Muscle of leg (tissue), 11 donors: ENCODE measurements around the gene TMEM164. TPM values are rescaled to one million over a fixed set of nuclear protein-coding genes. Genes with fewer than 3 reads are reported as not detected.
"Not testable (repeated sequence)": the region's sequence is repeated elsewhere in the genome, so short reads cannot be mapped to it uniquely, and the experiment has no call there.

ENCODE experiments used
- DNase-seq: peaks from one replicate; pipeline ENCODE4 v3.0.0; 2013
- H3K27ac ChIP-seq: one replicate; pipeline ENCODE4 v1.5.1; 2013; ENCODE audit warnings: mild to moderate bottlenecking, low read length, control low read depth
- H3K27me3 ChIP-seq: one replicate; pipeline ENCODE4 v1.6.1; 2013; ENCODE audit warnings: low read length; ENCODE audit not compliant: control insufficient read depth, insufficient read depth
- H3K36me3 ChIP-seq: one replicate; pipeline ENCODE4 v1.6.1; 2013; ENCODE audit warnings: low read length; ENCODE audit not compliant: control insufficient read depth, insufficient read depth
- H3K4me1 ChIP-seq: one replicate; pipeline ENCODE4 v1.6.1; 2013; ENCODE audit warnings: low read length; ENCODE audit not compliant: control insufficient read depth, insufficient read depth
- H3K4me3 ChIP-seq: one replicate; pipeline ENCODE4 v1.5.1; 2013; ENCODE audit warnings: low read length, control low read depth
- H3K9me3 ChIP-seq: replicated peaks from 2 replicates; pipeline ENCODE4 v1.6.1; 2013; ENCODE audit warnings: low read depth, low read length; ENCODE audit not compliant: control insufficient read depth
- WGBS: methylation state at CpG from one replicate; pipeline ENCODE4 v1.1.5; 2013; ENCODE audit warnings: missing lambda C conversion rate; ENCODE audit not compliant: insufficient coverage; 5-methylcytosine and 5-hydroxymethylcytosine counted together
- polyA plus RNA-seq, 8 donors: library from polyadenylated mRNA; unstranded; fragments of 120-200 nt; gene quantifications; one replicate each; pipeline versions ENCODE4 v1.2.1 to v1.2.3, GENCODE V29; 2013; ENCODE audit warnings: inconsistent platforms in 1 of 8, low replicate concordance in 1 of 8; ENCODE audit not compliant: insufficient read length in 8 of 8, insufficient read depth in 1 of 8
- total RNA-seq: library from RNA; stranded (reverse); fragments of 120-200 nt; gene quantifications from one replicate; pipeline ENCODE4 v1.2.4, GENCODE V29; 2013

TMEM164 gene
- total and polyA plus RNA-seq, 9 donors, result 17.9 to 33.5 (median 26.3) TPM

DNA sequence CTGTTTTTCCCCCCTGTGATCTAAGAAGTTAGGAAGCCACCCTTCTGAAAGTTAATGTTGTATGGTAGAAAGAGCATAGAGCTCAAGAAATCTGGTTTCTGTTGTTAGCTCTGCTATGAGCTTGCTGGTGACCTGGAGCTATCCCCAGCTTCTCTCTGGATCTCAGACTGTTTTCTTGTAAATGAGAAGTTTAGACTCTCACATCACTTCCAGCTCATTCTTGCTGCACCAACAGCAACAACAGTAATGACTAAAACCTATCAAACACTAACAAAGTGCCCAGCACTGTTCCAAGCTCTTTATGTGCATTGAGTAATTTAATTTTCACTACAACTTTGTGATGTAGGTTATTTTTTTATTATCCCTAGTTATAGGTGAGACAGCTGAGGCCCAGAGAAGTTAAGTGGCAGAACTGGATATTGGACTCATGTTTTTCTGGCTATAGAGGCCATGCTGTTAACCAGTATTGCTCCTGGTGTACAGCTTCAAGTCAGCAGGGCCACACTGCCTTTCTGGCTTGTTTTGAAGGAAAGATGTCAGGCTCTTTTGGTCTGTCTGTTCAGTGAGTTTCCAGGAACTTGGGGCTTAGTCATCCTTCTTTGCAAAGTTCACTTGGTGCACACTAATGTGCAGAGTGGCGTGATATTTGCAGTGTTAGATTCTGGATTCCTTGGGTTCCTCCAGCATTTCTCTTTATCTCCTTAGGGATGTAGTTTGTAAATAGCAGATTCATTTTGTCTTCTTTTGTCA lies 27.8 kb upstream of the TMEM164 start:
- WGBS, result no CpG with 5 or more reads among the region's 1 CpG
- no peak overlapping the region for H3K4me3 ChIP-seq
- H3K27ac ChIP-seq, result no peak overlapping the region
- no peaks in the 10 kb centered on the region for H3K4me1 ChIP-seq
- no peaks in the 10 kb centered on the region for H3K9me3 ChIP-seq
- DNase-seq, result no peak
- H3K27me3 ChIP-seq, result peaks cover 15% of the 10 kb centered on the region
- no peaks in the 10 kb centered on the region for H3K36me3 ChIP-seq

DNA sequence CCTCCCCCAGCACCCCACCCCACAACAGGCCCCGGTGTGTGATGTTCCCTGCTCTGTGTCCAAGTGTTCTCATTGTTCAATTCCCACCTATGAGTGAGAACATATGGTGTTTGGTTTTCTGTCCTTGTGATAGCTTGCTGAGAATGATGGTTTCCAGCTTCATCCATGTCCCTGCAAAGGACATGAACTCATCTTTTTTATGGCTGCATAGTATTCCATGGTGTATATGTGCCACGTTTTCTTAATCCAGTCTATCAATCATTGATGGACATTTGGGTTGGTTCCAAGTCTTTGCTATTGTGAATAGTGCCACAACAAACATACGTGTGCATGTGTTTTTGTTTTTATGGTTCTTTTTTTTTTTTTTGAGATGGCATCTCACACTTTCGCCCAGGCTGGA lies 17.7 kb upstream of the TMEM164 start:
- H3K27me3 ChIP-seq, result peaks cover 13% of the 10 kb centered on the region

DNA sequence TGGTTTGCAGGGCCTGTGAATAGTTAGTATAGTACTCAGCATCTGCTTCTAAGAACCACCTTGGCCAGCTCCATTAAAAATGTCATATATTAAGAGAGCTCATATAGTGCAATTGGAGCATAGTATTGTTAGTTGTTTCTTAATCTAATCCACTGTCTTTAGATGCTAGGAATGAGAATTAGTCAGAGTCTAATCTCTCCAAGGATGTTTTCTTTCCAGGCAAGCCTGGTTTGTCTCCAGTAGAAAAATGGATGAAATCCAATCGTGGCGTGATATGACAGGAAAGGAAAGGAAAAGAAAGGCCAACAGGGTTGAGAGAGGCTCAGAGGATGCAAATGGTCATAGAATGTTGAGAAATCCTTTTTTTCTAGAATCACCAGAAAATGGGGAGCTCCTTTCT lies 15.0 kb upstream of the TMEM164 start:
- DNase-seq, result peak; percentile 71
- 85% methylated on average over 2 of the region's 2 CpGs for WGBS
- H3K27ac ChIP-seq, result no peak overlapping the region
- peaks cover 13% of the 10 kb centered on the region for H3K27me3 ChIP-seq
- H3K4me1 ChIP-seq, result no peaks in the 10 kb centered on the region
- H3K36me3 ChIP-seq, result no peaks in the 10 kb centered on the region
- H3K9me3 ChIP-seq, result no peaks in the 10 kb centered on the region
- H3K4me3 ChIP-seq, result no peak overlapping the region

More for the DNA sequence above, 17.7 kb upstream of the TMEM164 start:
- H3K36me3 ChIP-seq, H3K27ac ChIP-seq, H3K4me3 ChIP-seq, H3K4me1 ChIP-seq, H3K9me3 ChIP-seq, DNase-seq: not testable (repeated sequence)
- WGBS, result no CpG with 5 or more reads among the region's 4 CpGs

DNA sequence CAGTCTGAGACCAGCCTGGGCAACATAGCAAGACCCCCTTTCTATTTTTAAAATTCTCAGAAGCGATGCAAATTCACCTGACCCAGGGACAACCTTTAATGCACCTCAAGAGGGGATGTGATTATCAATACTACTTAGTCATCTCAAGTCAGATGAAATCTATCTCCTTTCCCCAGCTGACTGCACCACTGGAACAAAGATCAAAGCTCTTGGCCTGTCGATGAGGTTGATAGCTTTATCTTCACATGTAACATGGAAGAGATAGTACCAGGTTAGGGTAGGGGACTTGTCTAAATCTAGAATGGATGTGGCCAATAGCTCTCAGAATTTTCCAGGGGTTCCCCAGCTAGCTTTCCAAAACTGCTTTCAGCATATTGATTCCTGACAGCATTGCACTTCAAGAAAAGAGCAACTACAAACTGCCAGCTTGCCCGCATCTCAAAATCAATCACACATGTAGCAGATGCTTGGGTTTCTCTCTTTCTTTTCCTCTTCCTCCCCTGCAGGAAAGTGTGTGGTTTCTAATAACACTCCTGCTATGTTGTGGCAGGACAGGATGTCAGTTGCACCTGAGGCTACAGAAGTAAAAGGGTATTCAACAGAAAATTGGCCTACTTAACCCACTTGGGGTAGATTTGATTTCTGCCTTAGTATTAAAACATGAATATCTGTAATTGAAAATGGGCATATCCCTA lies 12.2 kb upstream of the TMEM164 start:
- Histone ChIP-seq H3K9me3 (no peaks in the 10 kb centered on the region), H3K36me3 (no peaks in the 10 kb centered on the region), H3K27me3 (peaks cover 18% of the 10 kb centered on the region), H3K27ac (no peak overlapping the region), H3K4me1 (no peaks in the 10 kb centered on the region), H3K4me3 (no peak overlapping the region)
- DNase-seq, result no peak
- no CpG with 5 or more reads among the region's 3 CpGs for WGBS

DNA sequence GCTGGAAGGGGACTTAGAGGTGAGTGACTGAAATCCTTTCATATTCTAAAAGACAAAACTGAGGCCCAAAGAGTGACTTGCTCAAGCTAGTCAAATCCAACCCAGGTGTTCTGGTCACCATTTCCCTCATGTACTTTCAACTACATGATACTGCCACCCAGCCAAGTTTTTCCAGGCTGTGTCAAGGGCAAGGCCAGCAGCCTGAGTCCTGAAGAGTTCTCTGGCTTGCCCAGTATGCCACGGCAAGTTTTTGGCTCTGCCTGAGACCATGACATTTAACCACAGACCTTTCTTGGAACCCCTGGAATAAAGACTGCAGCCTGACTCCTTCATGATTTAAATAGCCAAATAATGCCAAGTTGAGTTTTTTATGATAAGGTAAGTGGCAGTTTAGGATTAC lies 10.7 kb upstream of the TMEM164 start:
- Histone ChIP-seq H3K4me1 (no peaks in the 10 kb centered on the region), H3K9me3 (no peaks in the 10 kb centered on the region), H3K36me3 (no peaks in the 10 kb centered on the region), H3K4me3 (no peak overlapping the region), H3K27ac (no peak overlapping the region), H3K27me3 (peaks cover 18% of the 10 kb centered on the region)
- WGBS, result no CpG with 5 or more reads among the region's 1 CpG
- DNase-seq, result no peak

DNA sequence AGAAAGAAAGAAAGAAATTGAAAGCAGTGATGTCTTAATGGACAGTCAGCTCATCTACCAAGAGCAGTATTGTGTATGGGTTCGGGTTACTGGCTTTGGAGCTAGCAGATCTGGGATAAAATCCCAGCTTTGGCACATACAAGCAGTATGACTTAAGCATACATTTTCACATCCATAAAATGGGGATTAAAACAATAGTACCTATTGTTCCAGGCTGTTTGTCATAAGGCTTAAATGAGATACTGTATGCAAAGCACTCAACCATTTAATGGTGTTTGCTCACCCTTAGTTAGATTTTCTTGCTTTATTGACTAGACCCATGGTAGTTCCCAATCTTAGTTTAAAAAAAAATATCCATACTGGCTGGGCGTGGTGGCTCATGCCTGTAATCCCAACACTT lies 7.8 kb upstream of the TMEM164 start:
- no peak overlapping the region for H3K27ac ChIP-seq
- no CpG with 5 or more reads among the region's 2 CpGs for WGBS
- H3K27me3 ChIP-seq, result peaks cover 14% of the 10 kb centered on the region

DNA sequence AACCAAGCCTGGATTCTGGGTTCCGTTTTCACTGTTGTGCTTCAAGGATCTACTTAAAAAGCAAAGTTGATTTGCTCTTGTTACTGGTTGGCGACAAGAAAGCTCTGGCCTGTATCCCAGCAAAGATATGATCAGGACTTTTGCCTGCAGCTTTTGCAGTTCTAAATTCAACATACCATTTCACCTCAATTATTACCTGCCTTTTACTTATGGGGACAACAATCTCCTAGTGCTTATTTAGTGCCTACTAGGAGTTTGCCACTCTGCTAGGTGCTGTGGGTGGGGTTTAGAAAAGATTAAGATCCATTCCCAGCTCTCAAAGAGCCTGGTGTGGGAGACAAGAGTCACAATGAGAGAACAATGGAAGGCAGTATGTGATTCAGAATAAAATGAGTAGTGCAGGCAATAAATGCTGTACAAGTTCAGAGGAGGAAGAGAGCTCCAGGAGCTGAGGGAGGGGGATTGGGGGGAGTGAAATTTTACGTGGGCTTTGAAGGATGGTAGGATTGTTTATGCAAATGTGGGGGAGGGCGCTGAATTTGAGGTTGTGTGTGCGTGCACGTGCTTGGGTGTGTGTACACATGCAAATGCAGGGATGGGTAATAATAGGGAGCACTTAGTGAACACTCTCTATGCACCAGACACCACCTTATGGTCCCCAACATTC lies 5.0 kb upstream of the TMEM164 start:
- H3K27me3 ChIP-seq, result peaks cover 20% of the 10 kb centered on the region
- peaks cover 3% of the 10 kb centered on the region for H3K4me1 ChIP-seq
- 61% methylated on average over 2 of the region's 6 CpGs for WGBS
- H3K36me3 ChIP-seq, result no peaks in the 10 kb centered on the region
- no peak for DNase-seq
- no peak overlapping the region for H3K4me3 ChIP-seq
- H3K27ac ChIP-seq, result no peak overlapping the region
- no peaks in the 10 kb centered on the region for H3K9me3 ChIP-seq

More for the DNA sequence above, 7.8 kb upstream of the TMEM164 start:
- Histone ChIP-seq H3K36me3 (no peaks in the 10 kb centered on the region), H3K9me3 (no peaks in the 10 kb centered on the region), H3K4me3 (no peak overlapping the region), H3K4me1 (no peaks in the 10 kb centered on the region)
- no peak for DNase-seq

DNA sequence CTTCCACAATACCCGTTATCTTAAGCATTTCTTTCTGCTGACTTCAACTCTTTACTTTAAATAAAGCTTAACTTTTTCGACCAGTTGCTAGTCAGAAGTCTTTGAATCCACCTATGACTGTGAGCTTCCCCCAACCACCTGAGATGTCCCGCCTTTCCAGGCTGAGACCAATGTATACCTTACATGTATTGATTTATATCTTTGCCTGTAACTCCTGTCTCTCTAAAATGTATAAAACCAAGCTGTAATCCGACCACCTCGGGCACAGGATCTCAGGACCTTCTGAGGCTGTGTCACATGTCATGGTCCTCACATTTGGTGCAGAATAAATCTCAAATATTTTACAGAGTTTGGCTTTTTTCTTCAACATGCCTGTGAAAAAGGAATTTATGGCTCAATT lies 2.9 kb upstream of the TMEM164 start:
- Histone ChIP-seq H3K27ac (no peak overlapping the region), H3K36me3 (no peaks in the 10 kb centered on the region), H3K4me1 (peaks cover 19% of the 10 kb centered on the region), H3K4me3 (no peak overlapping the region), H3K27me3 (peaks cover 31% of the 10 kb centered on the region), H3K9me3 (no peaks in the 10 kb centered on the region)
- WGBS, result 80% methylated on average over 1 of the region's 5 CpGs
- no peak for DNase-seq

DNA sequence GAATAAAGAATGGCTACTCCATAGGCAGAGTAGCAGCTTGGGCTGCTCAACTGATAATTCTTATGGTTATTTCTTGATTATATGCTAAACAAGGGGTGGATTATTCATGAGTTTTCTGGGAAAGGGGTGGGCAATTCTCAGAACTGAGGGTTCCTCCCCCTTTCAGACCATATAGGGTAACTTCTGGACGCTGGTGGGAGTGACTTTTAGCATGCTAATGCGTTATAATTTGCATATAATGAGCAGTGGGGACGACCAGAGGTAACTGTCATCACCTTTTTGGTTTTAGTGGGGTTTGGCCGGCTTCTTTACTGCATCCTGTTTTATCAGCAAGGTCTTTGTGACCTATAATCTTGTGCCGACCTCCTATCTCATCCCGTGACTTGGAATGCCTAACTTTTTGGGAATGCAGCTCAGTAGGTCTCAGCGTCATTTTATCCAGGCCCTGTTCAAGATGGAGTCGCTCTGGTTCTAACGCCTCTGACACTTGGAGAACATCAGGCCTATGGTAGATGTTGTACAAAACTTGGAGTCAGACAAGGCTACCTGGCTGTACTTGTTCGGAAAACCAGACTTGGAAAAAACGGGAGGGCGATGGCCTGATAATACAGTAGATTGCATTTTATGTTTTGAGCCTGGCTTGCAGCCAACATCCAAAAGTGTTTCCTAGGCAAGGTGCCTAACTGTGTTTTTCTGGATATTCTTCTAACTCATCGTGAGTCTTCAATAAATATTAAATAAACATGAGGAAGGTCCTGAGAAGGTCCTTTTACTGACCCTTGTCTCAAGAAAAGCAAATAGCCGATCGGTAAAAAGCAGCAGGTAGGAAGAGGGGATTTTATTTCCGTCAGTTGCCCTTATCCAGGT lies 1.8 kb upstream of the TMEM164 start:
- peaks cover 38% of the 10 kb centered on the region for H3K27me3 ChIP-seq
- no peaks in the 10 kb centered on the region for H3K36me3 ChIP-seq
- peaks cover 26% of the 10 kb centered on the region for H3K4me1 ChIP-seq
- DNase-seq, result no peak
- no peaks in the 10 kb centered on the region for H3K9me3 ChIP-seq
- no peak overlapping the region for H3K4me3 ChIP-seq
- WGBS, result 76% methylated on average over 10 of the region's 16 CpGs
- no peak overlapping the region for H3K27ac ChIP-seq
